Measurements from ENCODE around the gene RNASEH2C.

- no peak for TF ChIP-seq CTCF (IDR thresholded peaks at IDR 0.05; ENCODE audit: poor library complexity)
- no peak for TF ChIP-seq EZH2 (IDR thresholded peaks at IDR 0.05; ENCODE audit: borderline replicate concordance)
- TF ChIP-seq EZH2phosphoT487 (IDR thresholded peaks at IDR 0.05; ENCODE audit: low read depth, severe bottlenecking, unreplicated experiment), result no peak
Measured at GRCh38 chr11:65672180-65672860, 48.3 kb downstream of the RNASEH2C start.

Data from hepatocyte (in vitro differentiated cells).